Endodermal cell (in vitro differentiated cells): ENCODE measurements around the gene KIF17. TPM values are rescaled to one million over a fixed set of nuclear protein-coding genes. Genes with fewer than 3 reads are reported as not detected.

Experiments
- DNase-seq: peaks from one replicate; pipeline ENCODE4 v3.0.0-alpha.2; 2017
- H3K27ac ChIP-seq: 2 replicates; pipeline ENCODE4 v1.5.1; 2013; ENCODE audit warnings: mild to moderate bottlenecking, low read depth, low read length, moderate library complexity
- H3K27me3 ChIP-seq: 2 replicates; pipeline ENCODE4 v1.6.1; 2013; ENCODE audit warnings: mild to moderate bottlenecking, low read length, moderate library complexity; ENCODE audit not compliant: insufficient read depth, control insufficient read depth, poor library complexity, severe bottlenecking
- H3K36me3 ChIP-seq: 2 replicates; pipeline ENCODE4 v1.7.0; 2013; ENCODE audit warnings: mild to moderate bottlenecking, low read length, moderate library complexity; ENCODE audit not compliant: control insufficient read depth, insufficient read depth
- H3K4me1 ChIP-seq: one replicate; pipeline ENCODE4 v1.7.0; 2013; ENCODE audit warnings: low read length; ENCODE audit not compliant: control insufficient read depth, insufficient read depth
- H3K4me3 ChIP-seq: 2 replicates; pipeline ENCODE4 v1.5.1; 2013; ENCODE audit warnings: mild to moderate bottlenecking, low read length, moderate library complexity
- H3K9ac ChIP-seq: 2 replicates; pipeline ENCODE4 v1.6.1; 2013; ENCODE audit warnings: mild to moderate bottlenecking, low read length, moderate library complexity; ENCODE audit not compliant: poor library complexity, severe bottlenecking; ENCODE audit errors: extremely low read depth
- H3K9me3 ChIP-seq: 2 replicates; pipeline ENCODE4 v1.6.1; 2013; ENCODE audit warnings: mild to moderate bottlenecking, low read length, moderate library complexity; ENCODE audit not compliant: control insufficient read depth
- H3K27ac Mint-ChIP-seq: 2 replicates; pipeline ENCODE4 v1.8.0; 2020; ENCODE audit warnings: mixed read lengths
- H3K27me3 Mint-ChIP-seq: 2 replicates; pipeline ENCODE4 v1.8.0; 2021; ENCODE audit warnings: mild to moderate bottlenecking, mixed read lengths; ENCODE audit not compliant: insufficient read depth
- H3K36me3 Mint-ChIP-seq: 2 replicates; pipeline ENCODE4 v1.8.0; 2020; ENCODE audit warnings: low read depth, mixed read lengths
- H3K4me1 Mint-ChIP-seq: 2 replicates; pipeline ENCODE4 v1.8.0; 2020; ENCODE audit warnings: mixed read lengths
- H3K4me3 Mint-ChIP-seq: 2 replicates; pipeline ENCODE4 v1.8.0; 2020; ENCODE audit warnings: mild to moderate bottlenecking, moderate library complexity, mixed read lengths
- H3K9me3 Mint-ChIP-seq: 2 replicates; pipeline ENCODE4 v1.8.0; 2020; ENCODE audit warnings: mild to moderate bottlenecking, mixed read lengths
- CTCF ChIP-seq: fragments of 200-600 bp; sonication (generic); conservative IDR thresholded peaks from 2 replicates; pipeline ENCODE4 v1.5.0; 2021; ENCODE audit warnings: antibody characterized with exemption, mild to moderate bottlenecking
- WGBS, 2 experiments: methylation state at CpG; one replicate each; pipeline versions ENCODE4 v1.1.5 to v1.1.7; 2013; ENCODE audit warnings: missing lambda C conversion rate in 2 of 2, mixed read lengths in 1 of 2; ENCODE audit not compliant: insufficient coverage in 1 of 2, insufficient read length in 1 of 2; 5-methylcytosine and 5-hydroxymethylcytosine counted together
- total RNA-seq, 2 donors: library from RNA; stranded (reverse); fragmentation: NEBNext Ultra II Directional in 1 of 2; extraction: Animal tissue kit (Norgen Biotek cat#: 25700) in 1 of 2; gene quantifications; 2 replicates in 1 of 2; 3 replicates in 1 of 2; pipeline ENCODE4 v1.2.1, GENCODE V29; 2021

KIF17 gene
- total RNA-seq, 2 donors from 2014 or later = 4.2 to 8.0 TPM

GRCh38 chr1:20660847-20661206 is 57.0 kb downstream of the KIF17 start:
- peaks cover 34% of the 10 kb centered on the region for H3K36me3 Mint-ChIP-seq

GRCh38 chr1:20660363-20660762 is 57.4 kb downstream of the KIF17 start:
- Mint-ChIP-seq H3K9me3 (no peaks in the 10 kb centered on the region), H3K4me3 (peak overlapping the region; percentile 99), H3K27ac (peak overlapping the region; percentile 96), H3K4me1 (peaks cover 24% of the 10 kb centered on the region), H3K27me3 (no peaks in the 10 kb centered on the region), H3K36me3 (peaks cover 39% of the 10 kb centered on the region)
- Histone ChIP-seq H3K36me3 (peaks cover 40% of the 10 kb centered on the region), H3K4me1 (no peaks in the 10 kb centered on the region), H3K27ac (no peak overlapping the region), H3K27me3 (no peaks in the 10 kb centered on the region), H3K4me3 (peak overlapping the region; percentile 97), H3K9ac (peak overlapping the region; percentile 59), H3K9me3 (no peaks in the 10 kb centered on the region)
- WGBS, 2 experiments = 13 to 29% methylated on average over 1 to 3 of the region's 3 CpGs
- no peak for DNase-seq
- TF ChIP-seq CTCF = no peak

More at GRCh38 chr1:20660847-20661206, 57.0 kb downstream of the KIF17 start:
- TF ChIP-seq CTCF = no peak
- H3K9me3 ChIP-seq = no peaks in the 10 kb centered on the region
- no peak for DNase-seq
- peak overlapping the region; percentile 59 for H3K9ac ChIP-seq
- no peak overlapping the region for H3K27ac ChIP-seq
- no peaks in the 10 kb centered on the region for H3K27me3 ChIP-seq
- peak overlapping the region; percentile 97 for H3K4me3 ChIP-seq
- peak overlapping the region; percentile 96 for H3K27ac Mint-ChIP-seq
- peaks cover 36% of the 10 kb centered on the region for H3K36me3 ChIP-seq
- H3K9me3 Mint-ChIP-seq = no peaks in the 10 kb centered on the region
- H3K27me3 Mint-ChIP-seq = no peaks in the 10 kb centered on the region
- H3K4me1 Mint-ChIP-seq = peaks cover 24% of the 10 kb centered on the region
- WGBS, 2 experiments = 0 to 1% methylated on average over 9 to 20 of the region's 20 CpGs
- no peaks in the 10 kb centered on the region for H3K4me1 ChIP-seq
- peak overlapping the region; percentile 99 for H3K4me3 Mint-ChIP-seq

DNA sequence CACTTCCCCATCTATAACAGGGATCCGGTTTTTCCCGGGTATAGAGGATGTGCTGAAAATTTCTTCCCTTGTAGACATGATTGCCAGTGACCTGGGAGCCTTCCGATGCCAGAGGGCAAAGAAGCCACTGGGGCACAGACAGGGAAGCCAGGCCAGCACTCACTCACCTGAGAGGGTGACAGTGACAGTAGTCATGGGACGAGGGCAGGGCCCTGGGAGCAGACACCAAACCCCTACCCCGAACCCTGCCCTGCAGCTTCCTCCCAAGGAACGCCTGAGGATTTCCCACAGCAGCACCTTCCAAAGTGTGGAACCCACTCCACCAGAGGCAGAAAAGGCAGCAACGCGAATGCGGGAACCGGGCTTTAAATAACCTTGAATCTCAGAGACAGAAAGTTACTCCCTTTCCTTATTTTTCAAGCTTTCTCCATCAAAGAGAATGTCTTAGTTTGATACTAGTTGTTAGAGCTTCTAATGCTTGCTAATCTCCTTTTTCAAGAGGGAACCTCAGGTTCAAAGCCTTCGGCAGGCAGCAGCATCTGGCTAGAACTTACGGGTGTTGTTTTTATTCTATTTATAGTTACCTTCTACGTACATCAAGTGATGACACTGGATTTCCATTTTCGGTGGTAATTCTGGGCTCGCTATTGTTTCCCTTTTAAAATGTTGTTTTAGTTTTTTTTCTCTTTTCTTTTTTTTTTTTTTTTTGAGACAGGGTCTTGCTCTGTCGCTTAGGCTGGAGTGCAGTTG is 59.5 kb downstream of the KIF17 start:
- Histone ChIP-seq H3K27me3 (no peaks in the 10 kb centered on the region), H3K27ac (no peak overlapping the region), H3K9me3 (no peaks in the 10 kb centered on the region), H3K36me3 (peaks cover 59% of the 10 kb centered on the region), H3K4me3 (no peak overlapping the region), H3K9ac (no peak overlapping the region), H3K4me1 (no peaks in the 10 kb centered on the region)
- peak; percentile 17 for DNase-seq
- Mint-ChIP-seq H3K9me3 (no peaks in the 10 kb centered on the region), H3K4me3 (no peak overlapping the region), H3K36me3 (peaks cover 56% of the 10 kb centered on the region), H3K27me3 (no peaks in the 10 kb centered on the region), H3K4me1 (peaks cover 24% of the 10 kb centered on the region), H3K27ac (no peak overlapping the region)
- no peak for TF ChIP-seq CTCF
- WGBS, 2 experiments = 96 to 97% methylated on average over 9 to 16 of the region's 16 CpGs
